ENCODE measurements around the gene MCEE.
"Not testable (repeated sequence)": the region's sequence is repeated elsewhere in the genome, so short reads cannot be mapped to it uniquely, and the experiment has no call there.

The MCEE gene

GRCh38 chr2:71136174-71136573 lies 6.1 kb upstream of the MCEE start:
- no peak for DNase-seq (ENCODE audit: extremely low spot score)
- ChIA-PET POLR2A (no interaction called here), CTCF (no interaction called here)
- TF ChIP-seq TARDBP (IDR thresholded peaks at IDR 0.05): no peak
- no peak for TF ChIP-seq CTBP1 (IDR thresholded peaks at IDR 0.05; ENCODE audit: borderline replicate concordance)
- TF ChIP-seq L3MBTL2 (conservative IDR thresholded peaks at IDR 0.05): no peak
- no peak for TF ChIP-seq ELF4 (IDR thresholded peaks at IDR 0.05)
- no peak for TF ChIP-seq FOXK2 (IDR thresholded peaks at IDR 0.05)
- TF ChIP-seq BHLHE40 (IDR thresholded peaks at IDR 0.05; ENCODE audit: borderline replicate concordance): no peak
- TF ChIP-seq PKNOX1 (IDR thresholded peaks at IDR 0.05): no peak
- no peak for TF ChIP-seq ZNF384 (IDR thresholded peaks at IDR 0.05)
- no peak for TF ChIP-seq HDGF (IDR thresholded peaks at IDR 0.05; ENCODE audit: borderline replicate concordance)
- TF ChIP-seq FOXA1 (IDR thresholded peaks at IDR 0.05): no peak
- no peak for TF ChIP-seq NFRKB (IDR thresholded peaks at IDR 0.05)
- TF ChIP-seq ARNT (IDR thresholded peaks at IDR 0.05): no peak
- no peak for TF ChIP-seq SUZ12 (IDR thresholded peaks at IDR 0.05)
- TF ChIP-seq FOXM1 (IDR thresholded peaks at IDR 0.05; ENCODE audit: borderline replicate concordance): no peak
- TF ChIP-seq LEF1 (IDR thresholded peaks at IDR 0.05; ENCODE audit: borderline replicate concordance): no peak
- no peak for TF ChIP-seq SP1 (IDR thresholded peaks at IDR 0.05)

- ChIA-PET POLR2A (no interaction called here), CTCF (no interaction called here)
- no peak for DNase-seq (ENCODE audit: extremely low spot score)
- TF ChIP-seq FOXK2 (IDR thresholded peaks at IDR 0.05) (no peak), PKNOX1 (IDR thresholded peaks at IDR 0.05) (no peak), L3MBTL2 (conservative IDR thresholded peaks at IDR 0.05) (no peak), SUZ12 (IDR thresholded peaks at IDR 0.05) (no peak), ARNT (IDR thresholded peaks at IDR 0.05) (no peak), ELF4 (IDR thresholded peaks at IDR 0.05) (no peak), ZNF384 (IDR thresholded peaks at IDR 0.05) (no peak), LEF1 (IDR thresholded peaks at IDR 0.05; ENCODE audit: borderline replicate concordance) (no peak), FOXA1 (IDR thresholded peaks at IDR 0.05) (no peak), FOXM1 (IDR thresholded peaks at IDR 0.05; ENCODE audit: borderline replicate concordance) (no peak), HDGF (IDR thresholded peaks at IDR 0.05; ENCODE audit: borderline replicate concordance) (no peak), TARDBP (IDR thresholded peaks at IDR 0.05) (no peak), SP1 (IDR thresholded peaks at IDR 0.05) (no peak), NFRKB (IDR thresholded peaks at IDR 0.05) (no peak), BHLHE40 (IDR thresholded peaks at IDR 0.05; ENCODE audit: borderline replicate concordance) (no peak), CTBP1 (IDR thresholded peaks at IDR 0.05; ENCODE audit: borderline replicate concordance) (no peak)
Measured at GRCh38 chr2:71133603-71134002, 3.6 kb upstream of the MCEE start.

- POLR2A ChIA-PET: interaction anchor here (0.6 to 2.2 kb wide), 6 partner anchors 13 to 130 kb away, joined by 4 to 17 read pairs (median 4); partner anchors contain the start of gene NAGK
- CTCF ChIA-PET: interaction anchor here (1.1 kb wide), 1 partner anchor 25 kb away, joined by 5 read pairs; no protein-coding TSS in a partner anchor
- not testable (repeated sequence) for DNase-seq (ENCODE audit: extremely low spot score)
Measured at GRCh38 chr2:71131387-71132166, 1.5 kb upstream of the MCEE start.

GRCh38 chr2:71130905-71131244 lies 846 bp upstream of the MCEE start:
- TF ChIP-seq TARDBP (IDR thresholded peaks at IDR 0.05) (no peak), FOXM1 (IDR thresholded peaks at IDR 0.05; ENCODE audit: borderline replicate concordance) (no peak), SP1 (IDR thresholded peaks at IDR 0.05) (no peak), CTBP1 (IDR thresholded peaks at IDR 0.05; ENCODE audit: borderline replicate concordance) (no peak), FOXK2 (IDR thresholded peaks at IDR 0.05) (no peak), HDGF (IDR thresholded peaks at IDR 0.05; ENCODE audit: borderline replicate concordance) (no peak), ELF4 (IDR thresholded peaks at IDR 0.05) (no peak), BHLHE40 (IDR thresholded peaks at IDR 0.05; ENCODE audit: borderline replicate concordance) (no peak), PKNOX1 (IDR thresholded peaks at IDR 0.05) (no peak), FOXA1 (IDR thresholded peaks at IDR 0.05) (no peak), ARNT (IDR thresholded peaks at IDR 0.05) (no peak), L3MBTL2 (conservative IDR thresholded peaks at IDR 0.05) (no peak)
- ChIA-PET CTCF (interaction anchor here (1.0 to 1.1 kb wide), 2 partner anchors 25 to 30 kb away, joined by 3 to 5 read pairs; no protein-coding TSS in a partner anchor), POLR2A (interaction anchor here (0.6 to 2.2 kb wide), 8 partner anchors 13 to 130 kb away, joined by 3 to 17 read pairs (median 4); partner anchors contain the start of gene NAGK)
- DNase-seq (ENCODE audit: extremely low spot score): no peak

- POLR2A ChIA-PET: interaction anchor here (0.6 to 2.2 kb wide), 5 partner anchors 14 to 128 kb away, joined by 3 to 17 read pairs (median 3); partner anchors contain the start of gene NAGK
- TF ChIP-seq NFRKB (IDR thresholded peaks at IDR 0.05) (no peak), PKNOX1 (IDR thresholded peaks at IDR 0.05) (no peak), SP1 (IDR thresholded peaks at IDR 0.05) (no peak), ZNF384 (IDR thresholded peaks at IDR 0.05) (no peak), HDGF (IDR thresholded peaks at IDR 0.05; ENCODE audit: borderline replicate concordance) (no peak), SUZ12 (IDR thresholded peaks at IDR 0.05) (no peak), LEF1 (IDR thresholded peaks at IDR 0.05; ENCODE audit: borderline replicate concordance) (no peak), BHLHE40 (IDR thresholded peaks at IDR 0.05; ENCODE audit: borderline replicate concordance) (no peak), FOXM1 (IDR thresholded peaks at IDR 0.05; ENCODE audit: borderline replicate concordance) (no peak), TARDBP (IDR thresholded peaks at IDR 0.05) (no peak), ELF4 (IDR thresholded peaks at IDR 0.05) (no peak), ARNT (IDR thresholded peaks at IDR 0.05) (no peak), FOXK2 (IDR thresholded peaks at IDR 0.05) (no peak), L3MBTL2 (conservative IDR thresholded peaks at IDR 0.05) (no peak), FOXA1 (IDR thresholded peaks at IDR 0.05) (no peak), CTBP1 (IDR thresholded peaks at IDR 0.05; ENCODE audit: borderline replicate concordance) (no peak)
- no peak for DNase-seq (ENCODE audit: extremely low spot score)
- CTCF ChIA-PET: no interaction called here
Measured at GRCh38 chr2:71129902-71130151, 202 bp downstream of the MCEE start.
